WTC11 (cell line): ENCODE results near the gene GPRIN3.

ENCODE experiments used
- AFF4 ChIP-seq: sonication (generic); formaldehyde crosslinking; IDR thresholded peaks from 2 replicates; pipeline ENCODE4 v1.8.1; 2023; ENCODE audit warnings: mild to moderate bottlenecking, missing genetic modification reagents, borderline replicate concordance
- CTCF ChIP-seq: fragments of 200-600 bp; IDR thresholded peaks from 2 replicates; pipeline ENCODE4 v1.8.0; 2022; ENCODE audit warnings: antibody characterized with exemption
- ETV6 ChIP-seq: sonication (generic); formaldehyde crosslinking; IDR thresholded peaks from 2 replicates; pipeline ENCODE4 v1.8.1; 2022; ENCODE audit warnings: mild to moderate bottlenecking, missing genetic modification reagents
- FOXK1 ChIP-seq: sonication (generic); formaldehyde crosslinking; IDR thresholded peaks from 2 replicates; pipeline ENCODE4 v1.8.0; 2022; ENCODE audit warnings: mild to moderate bottlenecking, moderate library complexity, missing genetic modification reagents
- GRHL2 ChIP-seq: fragments of 250-450 bp; sonication (Bioruptor Pico); IDR thresholded peaks from 2 replicates; pipeline ENCODE4 v1.8.0; 2022; ENCODE audit warnings: mild to moderate bottlenecking, moderate library complexity; ENCODE audit not compliant: insufficient replicate concordance, severe bottlenecking
- GTF2I ChIP-seq: fragments of 250-450 bp; sonication (Bioruptor Pico); conservative IDR thresholded peaks from 2 replicates; pipeline ENCODE4 v1.4.0; 2021; ENCODE audit warnings: mild to moderate bottlenecking
- NR1H2 ChIP-seq: sonication (generic); formaldehyde crosslinking; IDR thresholded peaks from 2 replicates; pipeline ENCODE4 v1.9.0; 2021; ENCODE audit warnings: mild to moderate bottlenecking, moderate library complexity, missing genetic modification reagents
- PRRX2 ChIP-seq: fragments of 250-450 bp; sonication (Bioruptor Pico); IDR thresholded peaks from 2 replicates; pipeline ENCODE4 v1.8.0; 2021; ENCODE audit warnings: mild to moderate bottlenecking
- ZNF263 ChIP-seq: sonication (generic); formaldehyde crosslinking; IDR thresholded peaks from 2 replicates; pipeline ENCODE4 v1.8.1; 2022; ENCODE audit warnings: low read depth, mild to moderate bottlenecking, moderate library complexity, missing genetic modification reagents
- ZNF512 ChIP-seq: sonication (generic); formaldehyde crosslinking; IDR thresholded peaks from 2 replicates; pipeline ENCODE4 v1.8.1; 2022; ENCODE audit warnings: missing genetic modification reagents, borderline replicate concordance
- TF ChIP-seq, protein P1 (sequence below): sonication (generic); formaldehyde crosslinking; IDR thresholded peaks from 2 replicates; pipeline ENCODE4 v1.8.1; 2023; ENCODE audit warnings: mild to moderate bottlenecking, moderate library complexity, missing genetic modification reagents
- TF ChIP-seq, protein P2 (sequence below): sonication (generic); formaldehyde crosslinking; IDR thresholded peaks from 2 replicates; pipeline ENCODE4 v1.8.0; 2022; ENCODE audit warnings: mild to moderate bottlenecking, missing genetic modification reagents
- TF ChIP-seq, protein P3 (sequence below): sonication (generic); formaldehyde crosslinking; IDR thresholded peaks from 2 replicates; pipeline ENCODE4 v1.8.0; 2022; ENCODE audit warnings: missing genetic modification reagents
- TF ChIP-seq, protein P4 (sequence below): sonication (generic); formaldehyde crosslinking; IDR thresholded peaks from 2 replicates; pipeline ENCODE4 v1.8.1; 2022; ENCODE audit warnings: low read depth, missing genetic modification reagents, borderline replicate concordance

DNA sequence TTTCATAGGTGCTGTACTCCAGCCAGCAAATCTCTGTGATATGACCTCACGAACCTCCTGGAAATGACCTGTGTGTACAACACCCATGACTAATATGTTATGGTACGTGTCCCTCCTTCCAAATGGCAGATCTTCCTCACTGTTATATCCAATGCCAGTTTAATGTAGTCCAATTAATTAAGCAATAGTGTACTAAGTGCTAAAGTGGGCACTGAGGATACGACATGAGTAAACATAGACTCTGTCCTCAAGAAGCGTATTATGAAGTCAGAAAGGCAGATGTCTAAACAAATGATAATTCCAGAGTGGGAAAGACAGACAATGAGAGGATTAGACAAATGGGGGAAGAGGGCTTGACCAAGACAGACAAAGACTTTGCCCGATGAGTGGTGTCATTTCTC lies 33.9 kb downstream of the GPRIN3 start:
- TF ChIP-seq GTF2I (CRISPR knock-in tag) (no peak), FOXK1 (CRISPR knock-in tag) (no peak), CTCF (no peak), ETV6 (no peak), ZNF263 (CRISPR knock-in tag) (no peak), PRRX2 (no peak), ZNF512 (CRISPR knock-in tag) (no peak), AFF4 (CRISPR knock-in tag) (no peak), NR1H2 (CRISPR knock-in tag) (no peak), GRHL2 (CRISPR knock-in tag) (no peak)
- TF ChIP-seq, protein P1, sequence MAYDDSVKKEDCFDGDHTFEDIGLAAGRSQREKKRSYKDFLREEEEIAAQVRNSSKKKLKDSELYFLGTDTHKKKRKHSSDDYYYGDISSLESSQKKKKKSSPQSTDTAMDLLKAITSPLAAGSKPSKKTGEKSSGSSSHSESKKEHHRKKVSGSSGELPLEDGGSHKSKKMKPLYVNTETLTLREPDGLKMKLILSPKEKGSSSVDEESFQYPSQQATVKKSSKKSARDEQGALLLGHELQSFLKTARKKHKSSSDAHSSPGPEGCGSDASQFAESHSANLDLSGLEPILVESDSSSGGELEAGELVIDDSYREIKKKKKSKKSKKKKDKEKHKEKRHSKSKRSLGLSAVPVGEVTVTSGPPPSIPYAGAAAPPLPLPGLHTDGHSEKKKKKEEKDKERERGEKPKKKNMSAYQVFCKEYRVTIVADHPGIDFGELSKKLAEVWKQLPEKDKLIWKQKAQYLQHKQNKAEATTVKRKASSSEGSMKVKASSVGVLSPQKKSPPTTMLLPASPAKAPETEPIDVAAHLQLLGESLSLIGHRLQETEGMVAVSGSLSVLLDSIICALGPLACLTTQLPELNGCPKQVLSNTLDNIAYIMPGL (CRISPR knock-in tag): no peak
- TF ChIP-seq, protein P2, sequence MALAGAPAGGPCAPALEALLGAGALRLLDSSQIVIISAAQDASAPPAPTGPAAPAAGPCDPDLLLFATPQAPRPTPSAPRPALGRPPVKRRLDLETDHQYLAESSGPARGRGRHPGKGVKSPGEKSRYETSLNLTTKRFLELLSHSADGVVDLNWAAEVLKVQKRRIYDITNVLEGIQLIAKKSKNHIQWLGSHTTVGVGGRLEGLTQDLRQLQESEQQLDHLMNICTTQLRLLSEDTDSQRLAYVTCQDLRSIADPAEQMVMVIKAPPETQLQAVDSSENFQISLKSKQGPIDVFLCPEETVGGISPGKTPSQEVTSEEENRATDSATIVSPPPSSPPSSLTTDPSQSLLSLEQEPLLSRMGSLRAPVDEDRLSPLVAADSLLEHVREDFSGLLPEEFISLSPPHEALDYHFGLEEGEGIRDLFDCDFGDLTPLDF (CRISPR knock-in tag): no peak
- TF ChIP-seq, protein P3, sequence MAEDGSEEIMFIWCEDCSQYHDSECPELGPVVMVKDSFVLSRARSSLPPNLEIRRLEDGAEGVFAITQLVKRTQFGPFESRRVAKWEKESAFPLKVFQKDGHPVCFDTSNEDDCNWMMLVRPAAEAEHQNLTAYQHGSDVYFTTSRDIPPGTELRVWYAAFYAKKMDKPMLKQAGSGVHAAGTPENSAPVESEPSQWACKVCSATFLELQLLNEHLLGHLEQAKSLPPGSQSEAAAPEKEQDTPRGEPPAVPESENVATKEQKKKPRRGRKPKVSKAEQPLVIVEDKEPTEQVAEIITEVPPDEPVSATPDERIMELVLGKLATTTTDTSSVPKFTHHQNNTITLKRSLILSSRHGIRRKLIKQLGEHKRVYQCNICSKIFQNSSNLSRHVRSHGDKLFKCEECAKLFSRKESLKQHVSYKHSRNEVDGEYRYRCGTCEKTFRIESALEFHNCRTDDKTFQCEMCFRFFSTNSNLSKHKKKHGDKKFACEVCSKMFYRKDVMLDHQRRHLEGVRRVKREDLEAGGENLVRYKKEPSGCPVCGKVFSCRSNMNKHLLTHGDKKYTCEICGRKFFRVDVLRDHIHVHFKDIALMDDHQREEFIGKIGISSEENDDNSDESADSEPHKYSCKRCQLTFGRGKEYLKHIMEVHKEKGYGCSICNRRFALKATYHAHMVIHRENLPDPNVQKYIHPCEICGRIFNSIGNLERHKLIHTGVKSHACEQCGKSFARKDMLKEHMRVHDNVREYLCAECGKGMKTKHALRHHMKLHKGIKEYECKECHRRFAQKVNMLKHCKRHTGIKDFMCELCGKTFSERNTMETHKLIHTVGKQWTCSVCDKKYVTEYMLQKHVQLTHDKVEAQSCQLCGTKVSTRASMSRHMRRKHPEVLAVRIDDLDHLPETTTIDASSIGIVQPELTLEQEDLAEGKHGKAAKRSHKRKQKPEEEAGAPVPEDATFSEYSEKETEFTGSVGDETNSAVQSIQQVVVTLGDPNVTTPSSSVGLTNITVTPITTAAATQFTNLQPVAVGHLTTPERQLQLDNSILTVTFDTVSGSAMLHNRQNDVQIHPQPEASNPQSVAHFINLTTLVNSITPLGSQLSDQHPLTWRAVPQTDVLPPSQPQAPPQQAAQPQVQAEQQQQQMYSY: no peak
- TF ChIP-seq, protein P4, sequence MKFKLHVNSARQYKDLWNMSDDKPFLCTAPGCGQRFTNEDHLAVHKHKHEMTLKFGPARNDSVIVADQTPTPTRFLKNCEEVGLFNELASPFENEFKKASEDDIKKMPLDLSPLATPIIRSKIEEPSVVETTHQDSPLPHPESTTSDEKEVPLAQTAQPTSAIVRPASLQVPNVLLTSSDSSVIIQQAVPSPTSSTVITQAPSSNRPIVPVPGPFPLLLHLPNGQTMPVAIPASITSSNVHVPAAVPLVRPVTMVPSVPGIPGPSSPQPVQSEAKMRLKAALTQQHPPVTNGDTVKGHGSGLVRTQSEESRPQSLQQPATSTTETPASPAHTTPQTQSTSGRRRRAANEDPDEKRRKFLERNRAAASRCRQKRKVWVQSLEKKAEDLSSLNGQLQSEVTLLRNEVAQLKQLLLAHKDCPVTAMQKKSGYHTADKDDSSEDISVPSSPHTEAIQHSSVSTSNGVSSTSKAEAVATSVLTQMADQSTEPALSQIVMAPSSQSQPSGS (CRISPR knock-in tag): no peak
